ENCODE results near the gene CETP.
"Not testable (repeated sequence)": the region's sequence is repeated elsewhere in the genome, so short reads cannot be mapped to it uniquely, and the experiment has no call there.

Gene CETP

DNA sequence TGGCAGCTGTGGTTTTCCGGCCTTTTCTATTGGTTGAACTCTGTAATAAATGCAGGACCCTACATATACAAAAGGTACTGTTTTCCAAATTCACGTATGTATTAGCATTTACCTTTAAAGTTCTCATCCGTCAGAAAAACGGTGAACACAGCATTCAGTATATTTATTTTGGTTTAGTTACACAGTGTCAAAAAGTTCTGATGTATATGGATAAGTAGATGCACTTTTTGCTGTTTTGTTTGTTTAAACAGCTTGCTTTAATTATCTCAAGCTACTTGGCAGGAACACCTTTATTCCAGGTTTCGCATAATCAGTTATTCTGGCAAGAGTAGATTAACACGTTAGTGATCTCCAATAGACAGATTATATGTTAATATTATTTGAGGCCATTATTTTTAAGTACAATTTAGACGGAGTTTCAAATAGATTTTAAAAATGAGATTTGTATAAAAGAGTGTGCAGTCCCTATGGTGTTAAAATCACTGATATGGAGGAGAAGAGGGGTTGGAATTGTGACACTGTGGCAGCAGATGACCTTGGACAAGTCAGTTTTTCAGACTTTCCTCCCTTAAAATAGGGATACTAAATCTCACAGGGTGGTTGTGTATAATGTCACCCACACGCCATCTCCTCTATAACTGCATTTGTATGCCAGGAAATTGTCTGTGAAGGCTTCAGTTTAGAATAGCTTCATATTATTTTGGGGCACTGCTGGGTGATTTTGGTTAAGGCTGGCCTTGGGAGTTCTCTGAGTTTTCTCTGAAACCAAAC is 27.7 kb upstream of the CETP start:
- in situ Hi-C loops (cut with MboI; ENCODE audit: low pct_unique_long_range_greater_than_20kb, low sequenced_read_pairs) = no loop called here
- DNase-seq = no peak

DNA sequence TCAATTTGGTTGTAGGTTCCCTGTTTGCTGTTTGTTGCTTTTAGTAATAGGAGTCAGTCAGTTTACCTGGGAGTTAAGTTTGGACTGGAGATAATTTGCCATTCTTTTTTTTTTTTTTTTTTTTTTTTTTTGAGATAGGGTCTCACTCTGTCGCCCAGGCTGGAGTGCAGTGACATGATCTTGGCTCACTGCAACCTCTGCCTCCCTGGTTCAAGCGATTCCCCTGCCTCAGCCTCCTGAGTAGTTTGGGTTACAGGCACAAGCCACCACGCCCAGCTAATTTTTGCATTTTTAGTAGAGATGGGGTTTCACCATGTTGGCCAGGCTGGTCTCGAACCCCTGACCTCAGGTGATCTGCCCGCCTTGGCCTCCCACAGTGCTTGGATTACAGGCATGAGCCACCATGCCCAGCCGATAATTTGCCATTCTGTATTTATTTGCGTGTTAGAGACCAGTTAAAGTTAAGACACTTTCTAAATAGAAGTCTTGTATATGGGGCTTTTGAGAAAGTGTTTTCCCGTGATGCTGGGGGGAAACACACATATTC is 27.1 kb upstream of the CETP start:
- DNase-seq; in situ Hi-C loops (cut with MboI; ENCODE audit: low pct_unique_long_range_greater_than_20kb, low sequenced_read_pairs): not testable (repeated sequence)

DNA sequence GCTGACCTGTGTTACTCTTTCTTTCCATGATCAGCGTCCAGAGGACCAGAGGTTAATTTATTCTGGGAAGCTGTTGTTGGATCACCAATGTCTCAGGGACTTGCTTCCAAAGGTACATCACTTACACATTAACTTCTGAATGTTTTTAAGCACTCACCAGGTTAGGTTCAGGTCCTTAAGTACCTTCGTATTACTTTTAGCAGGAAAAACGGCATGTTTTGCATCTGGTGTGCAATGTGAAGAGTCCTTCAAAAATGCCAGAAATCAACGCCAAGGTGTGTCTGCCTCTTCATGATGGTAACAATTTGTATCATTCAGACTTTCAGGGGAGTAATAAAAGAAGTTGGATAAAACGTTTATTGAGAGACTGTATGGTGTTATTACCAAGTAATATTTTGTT is 26.5 kb upstream of the CETP start:
- in situ Hi-C loops (cut with MboI; ENCODE audit: low pct_unique_long_range_greater_than_20kb, low sequenced_read_pairs) = no loop called here

DNA sequence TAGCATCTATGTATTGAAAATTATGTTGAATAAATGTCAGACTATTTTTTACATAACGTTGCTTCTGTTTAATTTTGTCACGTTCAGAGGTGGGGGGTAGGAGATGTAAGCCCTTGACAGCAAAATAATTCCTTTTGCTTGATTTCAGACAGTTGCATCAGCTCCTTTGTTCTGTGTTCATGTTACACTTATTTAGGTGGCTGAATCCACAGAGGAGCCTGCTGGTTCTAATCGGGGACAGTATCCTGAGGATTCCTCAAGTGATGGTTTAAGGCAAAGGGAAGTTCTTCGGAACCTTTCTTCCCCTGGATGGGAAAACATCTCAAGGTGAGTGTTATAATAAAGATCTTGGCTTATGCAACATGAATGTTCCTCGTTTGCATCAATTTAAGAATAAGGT is 25.3 kb upstream of the CETP start:
- no peak for DNase-seq
- in situ Hi-C loops (cut with MboI; ENCODE audit: low pct_unique_long_range_greater_than_20kb, low sequenced_read_pairs) = no loop called here

More for the DNA sequence above, 26.5 kb upstream of the CETP start:
- no peak for DNase-seq

DNA sequence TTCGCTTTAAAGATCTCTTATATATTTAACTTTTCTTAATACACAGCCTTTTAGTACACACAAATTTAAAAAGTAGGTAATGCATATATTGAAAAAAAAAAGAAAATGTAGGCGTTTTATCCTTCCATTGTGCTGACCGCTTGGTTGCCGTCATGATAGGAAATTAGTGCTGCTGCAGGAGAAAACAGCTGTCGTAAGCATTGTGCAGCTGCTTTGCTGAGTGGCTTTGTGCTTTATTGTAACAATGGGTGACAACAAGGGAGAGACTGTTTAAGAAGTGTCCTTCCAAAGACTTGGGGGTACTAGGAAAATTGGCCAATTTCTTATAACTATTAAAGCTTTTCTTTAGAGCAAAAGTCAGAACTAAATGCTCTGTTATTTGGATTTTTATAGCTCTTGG is 24.8 kb upstream of the CETP start:
- in situ Hi-C loops (cut with MboI; ENCODE audit: low pct_unique_long_range_greater_than_20kb, low sequenced_read_pairs) = no loop called here
- DNase-seq = no peak

DNA sequence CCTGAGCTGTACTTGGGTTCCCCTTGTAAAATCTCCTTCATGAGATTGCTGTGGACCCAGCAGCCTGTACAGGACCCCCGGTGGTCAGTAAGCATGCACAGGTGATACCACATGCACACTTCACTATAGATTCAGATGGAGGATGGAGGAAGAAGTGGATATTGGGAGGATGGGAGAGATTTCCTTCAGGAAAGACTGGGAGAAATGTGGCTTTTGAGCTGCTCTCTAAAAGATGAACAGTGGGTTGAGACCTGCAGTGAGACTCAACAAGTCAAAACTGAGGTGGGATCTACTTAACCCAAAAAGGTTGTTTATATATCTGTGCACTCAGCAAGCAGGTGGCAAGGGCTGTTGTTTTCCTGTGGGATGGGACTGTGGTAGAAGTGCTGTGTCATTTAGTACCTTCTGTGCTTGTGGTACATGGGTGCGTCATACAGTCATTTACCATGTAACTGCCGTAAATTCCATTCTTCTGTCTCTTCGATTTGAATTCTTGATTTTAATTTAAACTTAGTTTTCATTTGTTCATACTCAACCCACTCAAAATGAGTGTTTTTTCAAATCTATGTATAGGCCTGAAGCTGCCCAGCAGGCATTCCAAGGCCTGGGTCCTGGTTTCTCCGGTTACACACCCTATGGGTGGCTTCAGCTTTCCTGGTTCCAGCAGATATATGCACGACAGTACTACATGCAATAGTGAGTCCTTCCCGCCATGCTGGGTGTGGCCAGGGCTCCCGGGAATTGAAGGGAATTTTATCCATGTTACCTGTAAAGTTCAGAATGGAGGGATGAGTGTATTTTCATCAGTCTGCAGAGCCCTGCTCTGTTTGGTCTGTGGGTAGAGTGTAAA is 22.9 kb upstream of the CETP start:
- no peak for DNase-seq
- in situ Hi-C loops (cut with MboI; ENCODE audit: low pct_unique_long_range_greater_than_20kb, low sequenced_read_pairs) = no loop called here

DNA sequence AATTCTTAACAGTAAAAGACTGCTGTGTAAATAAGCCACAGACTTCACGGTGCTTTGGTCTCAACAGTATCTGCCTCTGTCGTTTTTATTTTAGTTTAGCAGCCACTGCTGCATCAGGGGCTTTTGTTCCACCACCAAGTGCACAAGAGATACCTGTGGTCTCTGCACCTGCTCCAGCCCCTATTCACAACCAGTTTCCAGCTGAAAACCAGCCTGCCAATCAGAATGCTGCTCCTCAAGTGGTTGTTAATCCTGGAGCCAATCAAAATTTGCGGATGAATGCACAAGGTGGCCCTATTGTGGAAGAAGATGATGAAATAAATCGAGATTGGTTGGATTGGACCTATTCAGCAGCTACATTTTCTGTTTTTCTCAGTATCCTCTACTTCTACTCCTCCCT is 21.9 kb upstream of the CETP start:
- in situ Hi-C loops (cut with MboI; ENCODE audit: low pct_unique_long_range_greater_than_20kb, low sequenced_read_pairs) = no loop called here
- no peak for DNase-seq

DNA sequence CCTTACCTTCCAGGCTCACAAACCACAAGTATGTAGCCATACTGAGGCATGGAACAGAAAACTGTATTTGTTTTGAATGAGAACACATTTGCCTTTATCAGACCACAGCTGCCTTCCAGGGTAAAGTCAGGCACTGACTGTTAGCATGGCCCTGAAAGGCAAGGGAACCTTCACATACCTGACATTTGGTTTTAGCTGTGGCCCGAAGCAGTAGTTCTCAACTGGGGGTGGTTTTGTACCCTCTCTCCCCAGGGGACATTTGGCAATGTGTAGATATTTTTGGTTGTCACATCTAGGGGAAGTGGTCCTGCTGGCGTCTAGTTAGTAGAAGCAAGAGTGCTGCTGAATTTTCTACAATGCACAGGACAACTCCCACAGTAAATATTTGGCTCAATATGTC is 20.7 kb upstream of the CETP start:
- in situ Hi-C loops (cut with MboI; ENCODE audit: low pct_unique_long_range_greater_than_20kb, low sequenced_read_pairs) = no loop called here
- DNase-seq = no peak

DNA sequence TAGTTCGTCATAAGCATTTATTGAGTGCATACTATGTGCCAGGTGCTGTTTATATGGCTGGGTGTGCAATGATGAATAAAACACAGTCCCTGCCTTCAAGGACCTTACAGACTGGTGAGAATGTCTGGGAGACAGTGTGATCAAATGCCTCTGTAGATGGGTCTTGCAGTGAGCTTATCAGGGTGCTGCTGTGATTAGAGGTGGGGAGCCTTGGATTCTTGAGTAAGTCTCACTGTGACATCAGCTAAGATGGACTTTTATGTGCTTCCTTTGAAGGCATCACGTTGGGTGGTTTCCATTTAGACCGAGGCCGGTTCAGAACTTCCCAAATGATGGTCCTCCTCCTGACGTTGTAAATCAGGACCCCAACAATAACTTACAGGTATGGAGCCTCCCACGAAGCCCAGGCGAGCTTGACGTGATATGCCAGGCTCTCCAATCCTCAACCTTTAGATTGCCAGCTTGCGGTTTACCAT is 19.9 kb upstream of the CETP start:
- no peak for DNase-seq
- in situ Hi-C loops (cut with MboI; ENCODE audit: low pct_unique_long_range_greater_than_20kb, low sequenced_read_pairs) = no loop called here

DNA sequence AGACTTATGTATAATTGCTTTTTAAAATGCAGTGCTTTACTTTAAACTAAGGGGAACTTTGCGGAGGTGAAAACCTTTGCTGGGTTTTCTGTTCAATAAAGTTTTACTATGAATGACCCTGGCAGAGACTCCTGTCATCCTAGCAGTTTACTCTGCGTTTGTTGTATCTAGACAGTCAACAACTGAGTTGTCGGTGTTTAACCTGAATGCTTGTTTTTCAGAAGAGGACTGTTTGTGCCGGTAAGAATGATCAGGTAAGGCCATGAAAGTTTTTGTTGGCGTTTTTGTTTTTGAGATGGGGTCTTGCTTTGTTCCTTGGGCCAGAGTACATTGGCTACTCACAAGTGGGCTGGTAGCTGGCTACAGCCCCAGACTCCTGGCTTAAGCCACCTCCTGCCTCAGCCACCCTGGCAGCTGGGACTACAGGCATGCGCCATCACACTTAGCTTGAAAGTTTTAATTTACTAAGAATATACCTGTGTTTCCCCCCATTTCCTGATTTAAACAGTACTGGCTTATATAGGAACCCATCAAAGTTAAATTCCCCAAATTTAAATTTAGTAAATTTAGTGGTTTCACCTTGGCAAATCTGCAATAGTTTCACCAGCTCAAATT is 17.9 kb upstream of the CETP start:
- DNase-seq = no peak
- in situ Hi-C loops (cut with MboI; ENCODE audit: low pct_unique_long_range_greater_than_20kb, low sequenced_read_pairs) = no loop called here

DNA sequence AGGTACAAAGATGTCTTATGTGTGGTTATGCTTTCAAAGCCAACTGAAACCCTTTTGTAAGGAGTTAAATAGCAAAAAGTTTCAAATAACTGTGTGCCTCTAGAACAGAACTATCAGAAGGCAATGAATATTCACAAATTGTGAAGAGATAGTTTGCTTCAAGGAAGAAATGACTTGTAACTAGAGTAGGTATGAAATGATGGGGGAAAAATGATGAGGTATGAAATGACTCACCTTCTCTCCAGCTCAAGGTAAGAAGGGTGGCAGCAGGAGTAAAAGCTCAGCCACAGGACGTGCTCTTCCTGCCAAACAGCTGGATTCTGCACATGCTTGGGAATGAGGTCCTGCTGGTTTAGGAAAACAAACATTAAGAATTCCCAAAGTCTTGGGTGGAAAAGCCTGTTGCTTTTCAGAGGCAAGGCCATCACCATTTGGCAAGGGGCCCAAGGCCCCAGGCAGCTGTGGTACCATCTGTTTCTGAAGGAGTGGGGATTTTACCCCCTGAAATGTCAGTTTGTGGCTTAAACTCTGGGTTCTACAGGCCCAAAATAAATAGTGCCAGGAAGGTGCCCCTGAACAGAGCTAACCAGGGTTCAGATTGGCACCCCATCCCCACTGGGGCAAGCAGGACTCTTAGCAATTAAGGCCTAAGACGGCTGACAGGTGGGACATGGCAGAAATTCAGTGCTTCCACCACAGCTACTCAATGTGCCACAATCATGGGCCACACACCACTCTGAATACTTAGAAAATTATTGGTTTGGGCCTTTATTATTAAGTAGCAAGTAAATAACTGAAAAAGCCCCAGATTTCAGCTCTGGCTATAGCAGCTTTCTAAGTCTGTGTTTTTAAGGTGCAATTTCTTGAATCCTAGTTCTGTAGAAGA is 16.6 kb upstream of the CETP start:
- no peak for DNase-seq
- in situ Hi-C loops (cut with MboI; ENCODE audit: low pct_unique_long_range_greater_than_20kb, low sequenced_read_pairs) = no loop called here

DNA sequence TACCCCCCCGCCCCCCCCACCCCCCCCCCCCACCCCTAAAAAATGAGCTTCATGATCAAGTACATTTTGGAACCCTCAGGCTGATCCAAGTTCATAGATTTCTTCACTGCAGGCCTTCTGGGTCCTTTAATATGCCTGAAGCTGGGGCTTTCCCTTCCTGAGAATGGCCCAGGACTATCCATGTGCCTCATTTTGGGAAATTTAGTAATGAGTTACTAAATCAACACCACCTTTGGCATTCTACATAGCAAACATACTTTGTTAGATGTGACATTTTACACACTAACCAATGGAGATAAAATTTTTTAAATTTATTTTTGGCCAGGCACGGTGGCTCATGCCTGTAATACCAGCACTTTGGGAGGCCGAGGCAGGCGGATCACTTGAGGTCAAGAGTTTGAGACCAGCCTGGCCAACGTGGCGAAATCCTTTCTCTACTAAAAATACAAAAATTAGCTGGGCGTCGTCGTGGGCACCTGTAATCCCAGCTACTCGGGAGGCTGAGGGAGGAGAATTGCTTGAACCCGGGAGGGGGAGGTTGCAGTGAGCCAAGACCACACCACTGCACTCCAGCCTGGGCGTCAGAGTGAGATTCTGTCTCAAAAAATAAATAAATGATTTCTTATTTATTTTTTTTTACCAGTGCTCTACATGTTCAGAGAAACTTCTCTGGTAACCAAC is 15.8 kb upstream of the CETP start:
- in situ Hi-C loops (cut with MboI; ENCODE audit: low pct_unique_long_range_greater_than_20kb, low sequenced_read_pairs) = no loop called here
- no peak for DNase-seq

DNA sequence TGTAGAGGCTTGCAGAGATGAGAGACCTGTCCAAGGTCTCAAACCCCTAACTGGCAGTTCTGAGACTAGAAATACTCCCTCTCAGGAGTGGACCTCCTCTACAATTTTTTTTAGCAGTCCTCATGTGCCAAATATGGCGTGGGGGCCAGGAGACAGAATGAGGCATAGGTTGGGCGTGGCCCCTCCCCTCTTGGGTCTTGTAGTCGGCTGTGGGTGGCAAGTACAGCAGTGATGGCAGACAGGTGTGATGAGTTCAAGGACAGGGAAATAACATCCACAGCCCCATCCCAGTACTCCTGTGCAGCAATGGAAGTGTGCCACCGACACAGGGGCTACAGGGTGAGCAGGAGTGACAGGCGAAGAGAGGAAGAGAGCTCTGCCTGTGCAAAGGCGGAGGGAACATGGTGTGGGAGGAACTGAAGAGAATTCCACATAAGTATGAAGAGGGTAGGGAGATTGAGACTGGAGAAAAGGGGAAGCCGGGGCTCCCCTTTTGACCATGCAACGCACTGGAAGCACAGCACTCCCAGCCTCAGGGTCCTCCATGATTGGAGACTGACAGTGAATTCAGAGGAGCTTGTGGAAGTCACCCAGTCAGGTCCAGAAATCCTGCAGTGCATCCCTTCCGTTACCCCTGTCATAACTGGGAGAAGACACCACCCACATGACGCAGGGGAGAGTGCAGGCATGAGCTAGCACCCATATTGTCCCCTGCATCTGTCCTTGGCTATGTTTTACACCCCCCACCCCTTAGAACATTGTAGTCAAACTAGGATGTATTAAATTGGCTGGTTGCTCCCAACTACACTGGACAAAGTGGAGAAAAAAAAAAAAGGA is 14.8 kb upstream of the CETP start:
- in situ Hi-C loops (cut with MboI; ENCODE audit: low pct_unique_long_range_greater_than_20kb, low sequenced_read_pairs) = no loop called here
- DNase-seq = no peak

DNA sequence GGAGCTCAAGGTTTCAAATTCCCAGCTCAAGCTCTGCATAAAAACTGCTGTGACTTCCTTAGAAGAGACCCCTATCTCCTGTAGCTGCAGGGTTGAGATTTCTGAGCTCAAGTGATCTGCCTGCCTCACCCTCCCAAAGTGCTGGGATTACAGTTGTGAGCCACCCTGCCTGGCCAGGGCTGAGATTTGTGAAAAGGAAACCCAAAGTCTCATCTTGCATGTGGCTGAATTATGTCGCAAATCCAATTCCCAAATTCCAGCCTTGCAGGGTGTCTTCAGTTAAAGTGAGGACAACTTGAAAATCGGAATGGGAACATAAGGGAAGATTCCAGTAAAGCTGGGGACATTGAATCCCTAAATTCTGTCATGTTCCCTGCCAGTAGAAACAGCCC is 14.2 kb upstream of the CETP start:
- in situ Hi-C loops (cut with MboI; ENCODE audit: low pct_unique_long_range_greater_than_20kb, low sequenced_read_pairs) = no loop called here

DNA sequence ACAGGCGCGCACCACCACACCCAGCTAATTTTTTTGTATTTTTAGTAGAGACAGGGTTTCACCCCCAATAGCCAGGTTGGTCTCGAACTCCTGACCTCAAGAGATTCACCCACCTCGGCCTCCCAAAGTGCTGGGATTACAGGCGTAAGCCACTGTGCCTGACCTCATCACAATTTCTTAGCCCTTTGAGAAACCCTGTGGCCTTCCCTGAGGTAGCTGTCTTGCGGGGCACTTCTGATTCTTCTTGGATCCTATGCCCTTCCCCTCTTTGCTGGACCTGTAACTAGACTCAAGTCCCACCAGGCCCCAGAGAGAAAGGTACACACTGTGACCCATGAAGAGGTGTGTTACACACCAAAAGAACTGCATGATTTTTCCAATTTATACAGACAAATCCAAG is 13.5 kb upstream of the CETP start:
- in situ Hi-C loops (cut with MboI; ENCODE audit: low pct_unique_long_range_greater_than_20kb, low sequenced_read_pairs) = no loop called here
- DNase-seq = no peak

More for the DNA sequence above, 14.2 kb upstream of the CETP start:
- DNase-seq = no peak

DNA sequence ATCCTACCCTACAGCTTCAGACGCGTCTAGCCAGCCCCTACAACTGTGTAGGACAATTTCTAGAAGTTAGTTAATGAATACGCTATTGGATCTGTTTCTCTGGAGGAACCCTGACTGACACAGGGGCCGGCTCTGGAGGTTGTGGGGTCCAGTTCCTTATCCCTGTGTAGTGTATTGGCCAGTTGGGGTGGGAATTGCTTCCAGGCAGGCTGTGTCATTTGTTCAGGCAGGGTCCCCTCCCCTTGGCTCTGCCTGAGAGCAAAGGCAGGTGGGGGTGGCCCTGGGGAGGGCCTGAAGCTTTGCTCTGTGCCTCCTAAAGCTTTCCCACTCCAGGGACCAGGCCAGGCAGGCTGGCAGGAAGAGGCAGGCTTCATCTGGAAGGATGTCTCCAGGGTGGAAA is 11.7 kb upstream of the CETP start:
- DNase-seq = no peak
- in situ Hi-C loops (cut with MboI; ENCODE audit: low pct_unique_long_range_greater_than_20kb, low sequenced_read_pairs) = no loop called here

DNA sequence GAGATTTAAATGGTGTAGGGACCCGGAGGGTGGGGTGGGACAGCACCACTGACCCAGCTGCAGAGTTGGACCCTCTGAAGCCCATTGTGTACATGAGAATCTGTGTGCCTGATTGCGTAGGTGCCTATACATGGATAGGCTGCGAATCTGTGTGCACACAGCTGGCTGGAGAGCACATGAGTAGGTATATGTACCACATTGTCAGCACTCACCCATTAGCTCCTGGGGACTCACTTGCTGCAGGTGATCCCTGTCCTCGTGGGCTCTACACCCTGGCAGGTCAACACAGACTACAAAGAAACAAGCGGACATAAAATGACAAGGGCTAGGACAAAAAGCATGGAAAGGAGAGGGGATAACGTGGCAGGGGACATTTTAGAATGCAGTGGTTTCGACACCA is 11.3 kb upstream of the CETP start:
- DNase-seq = no peak
- in situ Hi-C loops (cut with MboI; ENCODE audit: low pct_unique_long_range_greater_than_20kb, low sequenced_read_pairs) = no loop called here
